IPS DF 4.7 (cell line): ENCODE data around the gene USH2A.

ENCODE experiments used
- DNase-seq: peaks from one replicate; pipeline ENCODE4 v3.0.0-alpha.2; 2013; ENCODE audit warnings: low spot score; ENCODE audit errors: extremely low read depth

USH2A gene

DNA sequence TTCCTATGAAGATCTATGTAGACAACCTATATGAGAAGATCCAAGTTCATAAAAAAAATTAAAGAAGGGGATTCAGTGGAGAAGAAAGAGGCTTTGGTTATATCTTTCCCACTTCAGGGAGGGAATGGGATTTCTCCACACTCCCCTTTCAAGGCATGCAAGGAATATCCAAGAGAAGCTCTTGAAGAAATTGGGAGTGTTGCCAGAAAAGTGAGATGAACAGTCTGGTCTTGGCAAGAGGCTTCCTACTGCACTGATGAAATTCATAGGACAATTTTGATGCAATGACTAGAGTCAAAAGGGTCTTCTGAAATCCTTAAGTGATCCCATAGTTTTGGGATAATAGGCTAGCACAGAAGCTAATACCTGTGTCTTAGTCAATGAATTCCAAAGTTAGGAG, 703.1 kb downstream of the USH2A start:
- no peak for DNase-seq

GRCh38 chr1:215719552-215719951, 703.7 kb downstream of the USH2A start:
- DNase-seq = no peak

- no peak for DNase-seq
These were observed 704.5 kb downstream of the USH2A start for GRCh38 chr1:215718575-215719287.

DNA sequence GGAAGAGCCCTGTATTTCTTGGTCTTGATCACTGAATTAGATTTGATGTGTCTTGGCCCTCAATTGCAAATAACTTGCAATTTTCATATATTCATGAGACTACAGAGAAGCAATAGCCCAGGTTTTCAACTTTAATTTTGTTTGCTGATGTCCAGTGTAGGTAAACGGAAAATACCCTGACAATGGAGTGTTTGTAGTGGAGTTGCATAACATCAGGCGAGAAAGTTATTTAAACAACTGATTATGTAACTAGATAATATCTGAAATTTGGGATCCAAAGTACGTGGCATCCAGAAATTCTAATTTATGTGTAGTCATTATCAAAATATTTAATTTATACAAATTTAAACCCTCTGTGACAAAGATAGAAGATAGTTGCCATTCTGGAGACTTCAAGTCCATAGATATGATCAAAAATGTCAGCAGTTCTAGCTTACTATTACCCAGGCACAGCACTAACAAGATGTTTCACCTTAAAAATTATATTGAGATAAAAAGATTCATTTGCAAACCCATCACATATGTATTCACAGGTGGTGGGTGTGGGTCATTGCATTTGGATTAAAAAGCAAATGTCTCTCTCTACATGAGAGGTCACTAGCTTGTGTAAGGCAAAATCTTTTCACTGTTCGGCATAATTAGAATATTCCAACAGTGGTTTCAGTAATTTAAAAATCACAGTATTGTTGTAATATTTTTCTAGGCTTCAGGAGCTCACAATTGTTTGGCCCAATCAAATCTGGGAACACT, 705.4 kb downstream of the USH2A start:
- no peak for DNase-seq

DNA sequence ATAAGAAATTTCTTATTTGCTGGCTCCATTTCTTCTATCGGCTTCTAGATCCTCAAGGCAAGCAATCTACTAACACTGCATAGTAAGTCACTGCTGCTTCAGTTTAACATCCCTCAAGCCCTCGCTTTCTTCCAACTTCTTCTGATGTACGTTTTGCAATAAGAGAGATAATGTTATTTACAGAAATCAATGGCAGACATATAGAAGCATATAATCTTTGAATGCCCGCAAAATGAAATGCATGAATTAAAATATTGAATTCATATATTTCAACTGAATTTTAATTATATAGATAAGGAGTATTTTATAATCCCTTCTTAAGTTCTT, 712.4 kb downstream of the USH2A start:
- DNase-seq = no peak

DNA sequence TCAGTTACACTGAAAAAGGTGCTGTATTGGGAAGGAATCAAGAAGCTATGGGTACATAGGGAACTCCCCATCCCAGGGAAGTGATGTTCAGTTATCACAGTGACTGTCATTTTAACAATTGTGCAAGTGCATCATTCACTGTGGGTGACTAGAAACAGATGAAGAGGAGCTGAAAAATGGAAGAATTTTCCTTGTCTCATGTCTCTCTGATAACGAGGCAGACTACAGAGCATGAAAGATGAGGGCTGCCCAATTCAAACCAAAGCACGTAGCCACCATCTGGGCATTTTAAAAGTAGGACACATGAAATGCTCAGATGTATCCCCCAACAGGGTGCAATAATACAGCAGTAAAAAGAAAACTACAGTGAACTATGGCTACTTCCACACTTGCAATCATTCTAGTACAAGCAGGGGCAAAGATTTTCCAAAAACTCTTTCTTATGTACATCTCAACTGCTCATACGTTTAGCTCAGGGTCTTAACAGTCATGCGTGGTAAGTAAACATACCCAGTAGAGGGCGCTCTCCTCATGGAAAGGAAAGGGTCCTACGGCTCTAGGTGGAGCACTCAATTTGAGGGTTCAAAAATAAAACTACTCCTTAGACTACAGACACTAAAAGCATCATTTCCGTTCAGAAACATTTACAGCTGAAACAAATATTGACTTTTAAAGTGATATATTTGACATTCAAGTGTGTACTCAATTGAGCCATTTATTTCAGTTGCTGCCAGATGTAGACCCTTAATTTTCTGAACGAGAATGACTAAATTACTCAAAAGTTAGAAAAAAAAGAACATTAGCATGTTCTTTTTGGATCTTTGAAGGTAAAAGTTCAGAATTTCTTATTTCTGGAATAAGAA, 713.0 kb downstream of the USH2A start:
- DNase-seq = peak; percentile 49

DNA sequence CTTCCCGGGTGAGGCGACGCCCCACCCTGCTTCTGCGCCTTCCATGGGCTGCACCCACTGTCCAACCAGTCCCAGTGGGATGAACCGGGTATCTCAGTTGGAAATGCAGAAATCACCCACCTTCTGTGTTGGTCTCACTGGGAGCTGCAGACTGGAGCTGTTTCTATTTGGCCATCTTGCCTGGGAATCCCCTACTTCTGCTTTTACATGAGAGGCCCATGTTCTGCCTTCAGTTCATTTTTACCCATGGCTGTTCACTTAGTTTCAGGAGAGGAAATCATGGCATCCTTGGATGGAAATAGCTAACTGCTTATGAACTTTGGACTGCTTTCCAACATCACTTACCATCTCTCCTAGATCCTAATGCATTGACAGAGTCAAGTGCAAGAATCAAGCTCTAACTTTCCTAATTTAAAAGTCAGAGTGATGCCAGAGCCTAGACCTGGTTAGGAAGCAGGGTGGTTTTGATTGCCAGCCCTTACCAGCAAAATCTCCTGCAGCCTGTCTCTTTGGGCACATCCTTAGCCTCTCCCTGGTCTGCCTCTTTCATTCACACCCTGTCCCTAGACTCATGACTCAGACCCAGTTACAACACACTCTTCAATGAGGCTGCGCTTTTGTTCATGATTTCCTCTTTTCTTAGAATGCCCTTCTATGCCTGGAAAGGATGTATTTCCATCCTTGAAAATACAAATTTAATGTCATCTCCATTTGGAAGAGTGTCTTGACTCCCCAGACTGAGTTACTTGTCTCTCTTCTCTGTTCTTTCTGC, 719.0 kb downstream of the USH2A start:
- DNase-seq = no peak

DNA sequence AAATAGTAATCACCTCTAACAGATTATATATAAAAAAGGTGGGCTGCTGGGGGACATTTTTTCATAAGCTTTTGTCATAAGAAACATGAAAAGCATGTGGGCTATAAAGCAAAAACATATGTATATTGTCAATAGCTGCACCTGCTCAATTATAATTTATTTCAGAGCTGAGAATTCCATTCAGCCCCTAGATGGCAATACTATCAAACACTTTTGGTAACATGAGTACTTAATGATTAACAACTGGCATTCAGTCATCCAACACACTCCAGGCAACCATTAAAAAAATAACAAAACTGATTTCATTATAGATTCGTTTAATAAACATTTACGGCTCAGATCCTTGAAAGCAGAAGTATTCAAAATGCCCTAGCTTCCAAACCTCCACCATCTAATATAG, 741.0 kb downstream of the USH2A start:
- DNase-seq = no peak

GRCh38 chr1:215681041-215681440, 742.2 kb downstream of the USH2A start:
- DNase-seq = no peak

GRCh38 chr1:215679231-215679630, 744.0 kb downstream of the USH2A start:
- no peak for DNase-seq

DNA sequence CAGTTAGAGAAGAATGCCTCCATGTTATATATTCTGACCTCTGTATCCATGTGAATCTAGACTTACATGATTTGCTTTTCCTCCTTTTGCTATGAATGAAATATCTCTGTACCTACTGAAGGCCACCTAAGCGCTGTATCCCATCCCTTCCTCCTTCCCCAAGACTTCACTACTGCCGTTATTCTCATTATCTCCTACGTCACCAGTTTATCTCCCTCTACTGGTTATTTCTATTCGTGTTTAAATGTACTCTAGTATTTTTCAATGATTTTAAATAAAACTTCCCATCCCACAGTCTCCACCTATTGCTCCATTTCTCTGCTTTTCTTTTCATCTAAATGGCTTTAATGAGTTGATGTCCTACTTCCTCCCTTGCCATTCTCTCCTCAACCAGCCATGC, 746.1 kb downstream of the USH2A start:
- DNase-seq = no peak

- DNase-seq = no peak
These were observed 749.3 kb downstream of the USH2A start for GRCh38 chr1:215673943-215674342.

DNA sequence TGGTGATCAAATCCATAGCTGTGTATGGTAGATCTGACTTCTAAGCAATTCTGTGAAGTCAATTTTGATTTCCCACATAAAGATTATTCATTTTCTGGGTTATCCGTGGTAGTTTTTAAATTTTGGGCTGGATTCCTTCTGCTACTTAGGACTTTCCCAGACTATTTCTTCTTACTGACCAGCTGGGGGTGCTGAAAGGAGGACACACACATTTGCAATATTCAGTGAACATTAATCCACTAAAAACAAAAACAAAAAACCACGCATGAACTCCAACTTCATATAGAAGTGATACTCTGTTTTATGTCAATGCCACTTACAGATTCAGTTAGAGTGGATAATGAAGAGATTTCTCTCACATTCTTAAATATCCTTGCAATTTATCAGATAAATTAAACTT, 750.8 kb downstream of the USH2A start:
- no peak for DNase-seq

GRCh38 chr1:215669806-215670491, 753.3 kb downstream of the USH2A start:
- no peak for DNase-seq

GRCh38 chr1:215667761-215668160, 755.5 kb downstream of the USH2A start:
- DNase-seq = no peak

DNA sequence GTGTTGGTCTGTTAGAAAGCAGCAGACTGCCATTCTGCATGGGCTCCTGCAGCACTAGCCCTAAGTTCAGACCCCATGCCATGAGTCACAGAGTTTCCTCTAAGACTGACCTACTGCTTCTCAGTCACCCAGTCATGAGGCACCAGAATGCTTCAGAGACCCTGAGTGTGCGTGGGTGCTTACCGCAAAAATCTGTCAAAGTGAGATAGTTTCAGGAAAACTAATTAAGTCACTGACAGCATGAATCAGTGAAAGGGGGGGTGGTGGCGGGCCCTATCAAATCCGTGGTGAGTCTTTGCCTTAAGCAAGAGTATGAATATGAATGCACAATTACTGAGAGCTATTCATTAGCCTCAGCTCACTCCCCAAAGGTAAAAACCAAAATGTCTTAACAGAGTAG, 758.0 kb downstream of the USH2A start:
- no peak for DNase-seq

- no peak for DNase-seq
These were observed 762.2 kb downstream of the USH2A start for GRCh38 chr1:215661033-215661432.

GRCh38 chr1:215660259-215660658, 763.0 kb downstream of the USH2A start:
- DNase-seq = no peak

GRCh38 chr1:215657047-215657446, 766.2 kb downstream of the USH2A start:
- no peak for DNase-seq

GRCh38 chr1:215652371-215652770, 770.9 kb downstream of the USH2A start:
- no peak for DNase-seq

GRCh38 chr1:215651867-215652266, 771.4 kb downstream of the USH2A start:
- DNase-seq = no peak
